Measurements from ENCODE around the gene GNAT1. TPM values are rescaled to one million over a fixed set of nuclear protein-coding genes. Genes with fewer than 3 reads are reported as not detected.

Gene GNAT1
- total RNA-seq, 1 donor from 2014 or later: not detected

- intact Hi-C loops (cut with micrococcal nuclease): no loop called here
Measured at GRCh38 chr3:50162034-50162883, 29.2 kb upstream of the GNAT1 start.

- intact Hi-C loops (cut with micrococcal nuclease): no loop called here
Measured at GRCh38 chr3:50163572-50164455, 27.6 kb upstream of the GNAT1 start.

DNA sequence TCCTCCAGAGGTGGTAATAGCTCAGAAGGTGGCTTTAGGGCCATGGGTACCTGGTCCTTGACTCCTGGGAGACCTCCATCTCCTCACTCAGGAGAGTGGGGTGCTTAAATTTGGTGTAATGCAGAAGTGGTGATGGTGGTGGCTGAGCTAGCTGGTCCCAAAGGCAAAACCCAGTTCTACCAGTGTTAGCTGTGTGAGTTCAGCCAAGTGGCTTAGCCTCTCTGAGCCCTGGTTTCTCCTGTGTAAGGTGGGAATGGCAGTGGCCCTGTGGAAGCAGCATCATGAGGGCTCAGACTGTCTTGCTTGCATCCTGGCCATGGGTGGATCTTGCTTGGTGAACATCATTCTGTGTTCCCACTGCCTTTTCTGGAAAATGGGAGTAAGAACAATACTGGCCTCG, 26.9 kb upstream of the GNAT1 start:
- intact Hi-C loops (cut with micrococcal nuclease): no loop called here

- intact Hi-C loops (cut with micrococcal nuclease): no loop called here
Measured at GRCh38 chr3:50164984-50165909, 26.2 kb upstream of the GNAT1 start.

DNA sequence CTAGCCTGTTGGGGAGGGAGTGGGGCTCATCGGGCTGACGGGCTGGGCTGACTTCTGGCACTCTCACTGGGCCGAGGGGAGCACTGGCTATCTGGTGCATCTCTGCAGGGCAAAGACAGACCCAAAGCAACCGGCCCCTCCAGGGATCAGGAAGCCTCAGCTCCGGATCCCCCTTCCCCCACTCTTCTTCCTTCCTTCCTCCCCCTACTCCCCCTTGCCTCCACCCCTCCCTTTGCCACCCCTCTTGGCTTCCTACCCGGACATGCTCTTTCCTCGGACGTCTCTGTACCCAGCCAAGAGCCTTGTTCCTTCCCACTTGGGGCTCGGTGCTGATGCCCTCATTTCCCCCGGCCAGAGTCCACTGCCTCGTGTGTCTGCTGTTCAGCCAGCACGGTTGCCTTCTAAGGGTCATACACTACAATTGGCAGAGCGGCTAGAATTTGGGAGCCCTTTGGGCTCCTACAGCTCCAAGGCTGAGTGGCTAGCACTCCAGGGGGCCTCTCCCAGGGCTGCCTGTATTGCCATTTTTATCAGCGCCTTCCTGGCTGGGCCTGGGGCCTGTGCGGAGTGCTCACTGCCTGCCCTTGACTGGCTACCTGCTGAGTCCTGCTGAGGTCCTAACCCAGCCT, 25.4 kb upstream of the GNAT1 start:
- intact Hi-C loops (cut with micrococcal nuclease): no loop called here

DNA sequence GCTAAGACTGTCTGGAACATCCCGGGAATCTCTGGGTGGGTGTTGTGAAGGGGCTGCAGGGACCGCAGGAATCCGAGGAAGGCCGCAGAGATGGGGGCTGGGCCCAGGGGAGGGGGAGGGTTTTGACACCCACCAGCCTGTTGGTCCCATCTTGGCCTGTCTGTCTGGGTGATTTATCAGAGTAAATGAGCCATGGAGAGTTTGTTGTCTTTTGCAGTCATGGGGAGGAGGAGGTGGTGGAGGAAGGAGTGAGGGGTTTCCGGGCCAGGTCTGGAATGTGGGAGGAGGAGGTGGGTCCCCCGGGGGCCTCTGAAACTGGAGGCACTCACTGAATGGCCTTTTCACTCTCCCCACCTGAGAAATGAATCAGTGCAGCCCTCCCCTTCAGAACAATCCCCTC, 24.8 kb upstream of the GNAT1 start:
- intact Hi-C loops (cut with micrococcal nuclease): no loop called here

GRCh38 chr3:50167069-50167840, 24.2 kb upstream of the GNAT1 start:
- intact Hi-C loops (cut with micrococcal nuclease): no loop called here

DNA sequence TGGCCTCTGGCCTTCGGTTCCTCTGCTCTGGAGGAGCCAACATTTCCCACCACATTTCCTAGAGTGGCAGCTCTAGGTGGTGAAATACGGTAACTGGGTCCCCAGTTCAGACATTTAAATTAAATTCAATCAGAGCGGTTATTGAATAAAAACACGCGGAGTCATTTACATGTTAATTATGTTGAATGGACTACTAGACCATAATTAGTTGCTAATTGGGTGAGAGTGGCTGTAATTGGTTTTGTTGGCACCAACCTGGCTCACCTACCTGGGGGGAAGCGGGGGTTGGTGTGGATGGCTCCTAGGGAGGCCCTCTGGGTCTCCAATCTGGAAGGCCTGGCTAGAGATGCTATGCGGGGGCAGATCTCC, 23.6 kb upstream of the GNAT1 start:
- intact Hi-C loops (cut with micrococcal nuclease): no loop called here

GRCh38 chr3:50168388-50168787, 23.0 kb upstream of the GNAT1 start:
- intact Hi-C loops (cut with micrococcal nuclease): no loop called here

- intact Hi-C loops (cut with micrococcal nuclease): no loop called here
Measured at GRCh38 chr3:50168791-50169190, 22.6 kb upstream of the GNAT1 start.

DNA sequence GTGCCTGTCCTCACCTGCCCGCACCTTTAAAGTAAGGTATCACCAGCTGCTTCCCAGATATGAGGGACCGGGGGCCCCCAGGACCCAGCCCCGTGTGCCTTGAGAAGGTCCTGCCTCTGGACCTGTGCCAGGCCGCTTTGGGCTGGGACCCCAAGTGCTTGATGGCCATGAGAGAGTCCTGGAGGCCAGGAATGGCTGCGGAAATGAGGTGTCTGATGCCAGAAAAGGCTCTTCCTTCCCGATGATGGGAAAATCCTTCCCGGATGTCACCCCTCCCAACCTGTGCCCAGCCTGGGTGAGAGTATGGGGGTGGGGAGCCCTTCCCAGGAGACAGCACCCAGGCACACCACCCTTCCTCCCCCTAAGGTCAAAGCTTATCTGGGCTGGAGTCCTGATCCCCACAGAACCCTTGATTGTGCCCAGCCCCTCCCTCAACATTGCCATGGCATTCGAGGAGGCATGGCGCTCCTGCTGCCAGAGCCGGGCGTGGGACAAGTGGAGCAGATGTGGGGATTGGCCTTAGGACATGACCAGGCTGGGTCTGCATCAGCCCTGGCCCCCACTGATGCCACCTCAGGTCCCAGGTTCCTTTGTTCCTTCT, 22.1 kb upstream of the GNAT1 start:
- intact Hi-C loops (cut with micrococcal nuclease): no loop called here

- intact Hi-C loops (cut with micrococcal nuclease): no loop called here
Measured at GRCh38 chr3:50169858-50170257, 21.6 kb upstream of the GNAT1 start.

DNA sequence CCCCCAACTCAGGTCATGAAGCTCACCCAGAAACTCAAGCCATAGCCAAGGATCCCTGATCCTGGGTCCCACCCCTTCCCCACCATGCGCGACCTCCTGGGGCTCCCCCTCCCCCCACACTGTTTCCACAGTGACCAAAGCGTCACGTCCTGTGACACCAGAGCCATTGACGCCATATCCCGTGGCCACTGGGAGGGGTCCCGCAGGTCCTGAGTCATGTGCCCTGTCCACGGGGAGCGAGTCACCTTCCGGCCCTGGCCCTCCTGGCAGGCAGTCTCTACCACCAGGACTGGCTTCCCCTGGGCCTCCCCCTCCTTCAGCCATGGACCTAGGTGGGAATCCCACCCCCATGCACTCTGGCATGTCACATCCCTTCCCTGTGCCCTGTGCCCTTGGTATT, 20.7 kb upstream of the GNAT1 start:
- intact Hi-C loops (cut with micrococcal nuclease): no loop called here

- intact Hi-C loops (cut with micrococcal nuclease): no loop called here
Measured at GRCh38 chr3:50171540-50172301, 19.7 kb upstream of the GNAT1 start.

DNA sequence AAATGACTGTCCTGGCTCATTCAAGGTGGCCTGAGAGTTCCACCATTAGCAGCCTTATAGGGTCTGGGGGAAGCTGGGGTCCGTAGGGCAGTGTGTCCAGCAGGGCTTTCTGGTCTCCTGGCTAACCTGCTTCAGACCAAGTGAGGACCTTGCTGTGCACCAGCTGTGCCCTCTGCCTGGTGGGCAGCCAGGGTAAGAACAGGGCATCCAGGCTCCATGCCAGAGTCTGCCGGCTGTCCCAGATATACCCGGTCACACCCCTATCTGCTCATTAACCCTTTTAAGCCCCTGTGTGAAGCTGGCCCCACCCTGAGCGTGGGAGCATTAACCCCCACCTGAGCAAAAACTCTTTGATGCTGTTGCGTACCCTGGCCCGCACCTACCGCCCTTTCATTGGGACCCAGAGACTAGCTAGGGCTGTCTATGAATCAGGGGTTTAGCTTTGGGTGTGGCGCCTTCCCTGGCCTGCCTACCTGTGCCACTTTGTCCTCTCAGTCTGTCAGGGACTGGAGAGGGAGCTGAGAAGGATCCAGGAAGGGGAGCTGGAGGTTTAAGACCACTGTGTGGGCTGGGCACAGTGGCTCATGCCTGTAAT, 18.7 kb upstream of the GNAT1 start:
- intact Hi-C loops (cut with micrococcal nuclease): no loop called here

DNA sequence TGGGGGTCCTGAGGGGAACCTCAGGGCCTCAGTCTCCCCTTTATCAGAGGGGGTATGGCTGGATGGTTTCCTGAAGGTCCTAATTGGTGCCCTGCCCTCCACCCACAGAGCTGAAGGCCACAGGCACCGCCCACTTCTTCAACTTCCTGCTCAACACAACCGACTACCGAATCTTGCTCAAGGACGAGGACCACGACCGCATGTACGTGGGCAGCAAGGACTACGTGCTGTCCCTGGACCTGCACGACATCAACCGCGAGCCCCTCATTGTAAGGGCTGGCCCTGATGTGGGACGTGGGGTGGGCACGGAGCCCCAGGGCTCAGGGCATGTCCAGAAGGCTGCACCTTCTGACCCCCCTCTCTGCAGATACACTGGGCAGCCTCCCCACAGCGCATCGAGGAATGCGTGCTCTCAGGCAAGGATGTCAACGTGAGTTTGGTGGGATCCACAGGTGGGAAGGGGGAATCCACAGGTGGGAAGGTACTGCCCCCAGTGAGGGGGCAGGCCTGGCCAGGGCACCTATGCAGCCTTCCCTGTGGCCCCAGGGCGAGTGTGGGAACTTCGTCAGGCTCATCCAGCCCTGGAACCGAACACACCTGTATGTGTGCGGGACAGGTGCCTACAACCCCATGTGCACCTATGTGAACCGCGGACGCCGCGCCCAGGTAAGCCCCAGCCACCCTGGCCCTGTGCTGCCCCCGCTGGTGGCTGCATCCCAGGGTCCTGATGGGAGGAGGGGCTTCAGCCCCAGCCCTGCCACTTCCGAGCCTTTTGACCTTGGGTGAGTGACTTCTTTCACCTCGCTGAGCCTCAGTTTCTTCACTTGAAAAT, 17.5 kb upstream of the GNAT1 start:
- intact Hi-C loops (cut with micrococcal nuclease): no loop called here

- intact Hi-C loops (cut with micrococcal nuclease): no loop called here
Measured at GRCh38 chr3:50174517-50174895, 16.9 kb upstream of the GNAT1 start.

All from T-helper 2 cell treated with Interferon-gamma antibody and Interleukin-4, amounts not matched to agents 100 ng/mL and 5 ng/mL, for 36 hours (primary cell).